Measurements from ENCODE around the gene TRAPPC6A.

Gene TRAPPC6A

GRCh38 chr19:45177817-45178261, at the start of gene TRAPPC6A:
TSS of gene TRAPPC6A (minus strand) at chr19:45178237. CDS start at chr19:45178218, 19 bp downstream.
- peaks cover 38% of the 10 kb centered on the region for H3K4me1 Mint-ChIP-seq (ENCODE audit: low read depth)
- H3K9me3 Mint-ChIP-seq: no peaks in the 10 kb centered on the region
- no peaks in the 10 kb centered on the region for H3K27me3 Mint-ChIP-seq

GRCh38 chr19:45224645-45225044, 46.6 kb upstream of the TRAPPC6A start:
- Mint-ChIP-seq H3K36me3 (ENCODE audit: low read depth) (no peaks in the 10 kb centered on the region), H3K4me3 (no peak overlapping the region), H3K9me3 (no peaks in the 10 kb centered on the region), H3K4me1 (ENCODE audit: low read depth) (no peaks in the 10 kb centered on the region), H3K27me3 (peaks cover 7% of the 10 kb centered on the region), H3K27ac (no peak overlapping the region)

More at GRCh38 chr19:45177817-45178261, at the start of gene TRAPPC6A:
- H3K27ac Mint-ChIP-seq: peak within 1 kb of the TSS; percentile 90
- peak within 1 kb of the TSS; percentile 96 for H3K4me3 Mint-ChIP-seq
- H3K36me3 Mint-ChIP-seq (ENCODE audit: low read depth): no peaks in the 10 kb centered on the region

GRCh38 chr19:45223879-45224278, 45.8 kb upstream of the TRAPPC6A start:
- no peak overlapping the region for H3K27ac Mint-ChIP-seq
- H3K36me3 Mint-ChIP-seq (ENCODE audit: low read depth): no peaks in the 10 kb centered on the region
- H3K4me1 Mint-ChIP-seq (ENCODE audit: low read depth): no peaks in the 10 kb centered on the region
- H3K4me3 Mint-ChIP-seq: no peak overlapping the region
- peaks cover 9% of the 10 kb centered on the region for H3K27me3 Mint-ChIP-seq
- no peaks in the 10 kb centered on the region for H3K9me3 Mint-ChIP-seq

GRCh38 chr19:45222724-45223123, 44.7 kb upstream of the TRAPPC6A start:
- no peak overlapping the region for H3K4me3 Mint-ChIP-seq
- H3K27me3 Mint-ChIP-seq: peaks cover 16% of the 10 kb centered on the region
- H3K27ac Mint-ChIP-seq: no peak overlapping the region
- H3K36me3 Mint-ChIP-seq (ENCODE audit: low read depth): no peaks in the 10 kb centered on the region
- H3K9me3 Mint-ChIP-seq: no peaks in the 10 kb centered on the region
- no peaks in the 10 kb centered on the region for H3K4me1 Mint-ChIP-seq (ENCODE audit: low read depth)

- no peaks in the 10 kb centered on the region for H3K36me3 Mint-ChIP-seq (ENCODE audit: low read depth)
- H3K27me3 Mint-ChIP-seq: peaks cover 33% of the 10 kb centered on the region
- no peaks in the 10 kb centered on the region for H3K9me3 Mint-ChIP-seq
- no peaks in the 10 kb centered on the region for H3K4me1 Mint-ChIP-seq (ENCODE audit: low read depth)
- no peak overlapping the region for H3K4me3 Mint-ChIP-seq
- no peak overlapping the region for H3K27ac Mint-ChIP-seq
These were observed 41.1 kb upstream of the TRAPPC6A start for GRCh38 chr19:45218911-45219743.

- Mint-ChIP-seq H3K27ac (no peak overlapping the region), H3K9me3 (no peaks in the 10 kb centered on the region), H3K36me3 (ENCODE audit: low read depth) (no peaks in the 10 kb centered on the region), H3K4me1 (ENCODE audit: low read depth) (no peaks in the 10 kb centered on the region), H3K27me3 (peaks cover 37% of the 10 kb centered on the region), H3K4me3 (no peak overlapping the region)
These were observed 40.4 kb upstream of the TRAPPC6A start for GRCh38 chr19:45218426-45218825.

GRCh38 chr19:45217957-45218334, 39.9 kb upstream of the TRAPPC6A start:
- Mint-ChIP-seq H3K4me3 (no peak overlapping the region), H3K27me3 (peaks cover 37% of the 10 kb centered on the region), H3K9me3 (no peaks in the 10 kb centered on the region), H3K27ac (no peak overlapping the region), H3K36me3 (ENCODE audit: low read depth) (no peaks in the 10 kb centered on the region), H3K4me1 (ENCODE audit: low read depth) (no peaks in the 10 kb centered on the region)

- Mint-ChIP-seq H3K27me3 (peaks cover 35% of the 10 kb centered on the region), H3K4me1 (ENCODE audit: low read depth) (no peaks in the 10 kb centered on the region), H3K4me3 (no peak overlapping the region), H3K9me3 (no peaks in the 10 kb centered on the region), H3K27ac (no peak overlapping the region), H3K36me3 (ENCODE audit: low read depth) (no peaks in the 10 kb centered on the region)
These were observed 39.3 kb upstream of the TRAPPC6A start for GRCh38 chr19:45217193-45217956.

- no peaks in the 10 kb centered on the region for H3K36me3 Mint-ChIP-seq (ENCODE audit: low read depth)
- no peak overlapping the region for H3K4me3 Mint-ChIP-seq
- no peaks in the 10 kb centered on the region for H3K9me3 Mint-ChIP-seq
- H3K27ac Mint-ChIP-seq: no peak overlapping the region
- no peaks in the 10 kb centered on the region for H3K4me1 Mint-ChIP-seq (ENCODE audit: low read depth)
- H3K27me3 Mint-ChIP-seq: peaks cover 37% of the 10 kb centered on the region
These were observed 38.6 kb upstream of the TRAPPC6A start for GRCh38 chr19:45216667-45217066.

- Mint-ChIP-seq H3K4me3 (no peak overlapping the region), H3K9me3 (no peaks in the 10 kb centered on the region), H3K4me1 (ENCODE audit: low read depth) (no peaks in the 10 kb centered on the region), H3K27me3 (peaks cover 37% of the 10 kb centered on the region), H3K27ac (no peak overlapping the region), H3K36me3 (ENCODE audit: low read depth) (no peaks in the 10 kb centered on the region)
These were observed 37.6 kb upstream of the TRAPPC6A start for GRCh38 chr19:45215391-45216191.

GRCh38 chr19:45213031-45213430, 35.0 kb upstream of the TRAPPC6A start:
- Mint-ChIP-seq H3K36me3 (ENCODE audit: low read depth) (no peaks in the 10 kb centered on the region), H3K27ac (no peak overlapping the region), H3K9me3 (no peaks in the 10 kb centered on the region), H3K4me1 (ENCODE audit: low read depth) (no peaks in the 10 kb centered on the region), H3K27me3 (peaks cover 27% of the 10 kb centered on the region), H3K4me3 (no peak overlapping the region)

GRCh38 chr19:45211751-45212381, 33.8 kb upstream of the TRAPPC6A start:
- Mint-ChIP-seq H3K27me3 (peaks cover 25% of the 10 kb centered on the region), H3K27ac (no peak overlapping the region)

GRCh38 chr19:45206328-45206727, 28.3 kb upstream of the TRAPPC6A start:
- no peaks in the 10 kb centered on the region for H3K4me1 Mint-ChIP-seq (ENCODE audit: low read depth)
- H3K27ac Mint-ChIP-seq: no peak overlapping the region
- H3K4me3 Mint-ChIP-seq: no peak overlapping the region
- H3K27me3 Mint-ChIP-seq: no peaks in the 10 kb centered on the region
- no peaks in the 10 kb centered on the region for H3K9me3 Mint-ChIP-seq
- H3K36me3 Mint-ChIP-seq (ENCODE audit: low read depth): no peaks in the 10 kb centered on the region

More at GRCh38 chr19:45211751-45212381, 33.8 kb upstream of the TRAPPC6A start:
- no peaks in the 10 kb centered on the region for H3K9me3 Mint-ChIP-seq
- H3K4me3 Mint-ChIP-seq: no peak overlapping the region
- H3K36me3 Mint-ChIP-seq (ENCODE audit: low read depth): no peaks in the 10 kb centered on the region
- no peaks in the 10 kb centered on the region for H3K4me1 Mint-ChIP-seq (ENCODE audit: low read depth)

GRCh38 chr19:45205810-45206209, 27.8 kb upstream of the TRAPPC6A start:
- H3K9me3 Mint-ChIP-seq: no peaks in the 10 kb centered on the region
- no peaks in the 10 kb centered on the region for H3K4me1 Mint-ChIP-seq (ENCODE audit: low read depth)
- no peaks in the 10 kb centered on the region for H3K36me3 Mint-ChIP-seq (ENCODE audit: low read depth)
- no peak overlapping the region for H3K27ac Mint-ChIP-seq
- no peak overlapping the region for H3K4me3 Mint-ChIP-seq
- no peaks in the 10 kb centered on the region for H3K27me3 Mint-ChIP-seq

Measured in stimulated activated naive CD8-positive, alpha-beta T cell treated with anti-CD3 and anti-CD28 coated beads, Interleukin-15, Interleukin-2, amounts not matched to agents 100 ng/mL and 50 ng/mL, for 24 hours (primary cell).